Erythroblast (primary cell): Measurements from ENCODE around the gene MYB.

ENCODE experiments used
- GATA1 ChIP-seq: IDR thresholded peaks from 2 replicates; pipeline ENCODE4 v1.6.1; 2011; ENCODE audit warnings: low read depth, mild to moderate bottlenecking, control low read depth, low read length, moderate library complexity
- POLR2A ChIP-seq: IDR thresholded peaks from 2 replicates; pipeline ENCODE4 v1.6.1; 2011; ENCODE audit warnings: mild to moderate bottlenecking, low read length

DNA sequence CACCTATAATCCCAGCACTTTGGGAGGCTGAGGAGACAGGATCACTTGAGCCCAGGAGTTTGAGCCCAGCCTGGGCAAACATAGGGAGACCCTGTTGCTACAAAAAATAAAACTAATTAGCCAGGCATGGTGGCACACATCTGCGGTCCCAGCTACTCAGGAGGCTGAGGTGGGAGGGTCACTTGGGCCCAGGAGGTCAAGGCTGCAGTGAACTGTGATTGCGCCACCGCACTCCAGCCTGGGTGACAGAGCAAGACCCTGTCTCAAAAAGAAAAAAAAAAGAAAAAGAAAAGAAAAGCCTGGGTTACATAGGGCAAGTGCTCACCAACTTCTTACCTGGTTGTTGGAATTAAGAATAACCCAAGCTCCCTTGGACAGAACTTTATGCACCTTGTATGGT, 14.6 kb upstream of the MYB start:
- no peak for TF ChIP-seq POLR2A
- no peak for TF ChIP-seq GATA1
